Mammary epithelial cell (primary cell): ENCODE measurements around the gene TAF1L.

ENCODE experiments used
- EZH2 ChIP-seq: IDR thresholded peaks from 2 replicates; pipeline ENCODE4 v1.6.1; 2012; ENCODE audit warnings: low read length, inconsistent platforms, borderline replicate concordance
- TF ChIP-seq, protein P1 (sequence below), 2 donors: IDR thresholded peaks in 1 of 2; conservative IDR thresholded peaks in 1 of 2; 2 replicates each; pipeline ENCODE4 v1.5.1; 2011 to 2012; ENCODE audit warnings: inconsistent platforms in 2 of 2, low read length in 2 of 2, mild to moderate bottlenecking in 2 of 2, control low read depth in 1 of 2, low read depth in 1 of 2; ENCODE audit not compliant: insufficient read depth in 1 of 2; ENCODE audit errors: extremely low read depth in 1 of 2

- TF ChIP-seq, protein P1, sequence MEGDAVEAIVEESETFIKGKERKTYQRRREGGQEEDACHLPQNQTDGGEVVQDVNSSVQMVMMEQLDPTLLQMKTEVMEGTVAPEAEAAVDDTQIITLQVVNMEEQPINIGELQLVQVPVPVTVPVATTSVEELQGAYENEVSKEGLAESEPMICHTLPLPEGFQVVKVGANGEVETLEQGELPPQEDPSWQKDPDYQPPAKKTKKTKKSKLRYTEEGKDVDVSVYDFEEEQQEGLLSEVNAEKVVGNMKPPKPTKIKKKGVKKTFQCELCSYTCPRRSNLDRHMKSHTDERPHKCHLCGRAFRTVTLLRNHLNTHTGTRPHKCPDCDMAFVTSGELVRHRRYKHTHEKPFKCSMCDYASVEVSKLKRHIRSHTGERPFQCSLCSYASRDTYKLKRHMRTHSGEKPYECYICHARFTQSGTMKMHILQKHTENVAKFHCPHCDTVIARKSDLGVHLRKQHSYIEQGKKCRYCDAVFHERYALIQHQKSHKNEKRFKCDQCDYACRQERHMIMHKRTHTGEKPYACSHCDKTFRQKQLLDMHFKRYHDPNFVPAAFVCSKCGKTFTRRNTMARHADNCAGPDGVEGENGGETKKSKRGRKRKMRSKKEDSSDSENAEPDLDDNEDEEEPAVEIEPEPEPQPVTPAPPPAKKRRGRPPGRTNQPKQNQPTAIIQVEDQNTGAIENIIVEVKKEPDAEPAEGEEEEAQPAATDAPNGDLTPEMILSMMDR (conservative IDR thresholded peaks at IDR 0.05 in 1 of 2, IDR thresholded peaks at IDR 0.05 in 1 of 2; ENCODE audit: extremely low read depth in 1 of 2, insufficient read depth in 1 of 2, low read depth in 1 of 2, low read length in 2 of 2), result no peak
- no peak for TF ChIP-seq EZH2
These were observed 17.2 kb downstream of the TAF1L start for GRCh38 chr9:32618261-32618660.
